ENCODE data around the gene MBD3L4.

- TF ChIP-seq, protein P1, sequence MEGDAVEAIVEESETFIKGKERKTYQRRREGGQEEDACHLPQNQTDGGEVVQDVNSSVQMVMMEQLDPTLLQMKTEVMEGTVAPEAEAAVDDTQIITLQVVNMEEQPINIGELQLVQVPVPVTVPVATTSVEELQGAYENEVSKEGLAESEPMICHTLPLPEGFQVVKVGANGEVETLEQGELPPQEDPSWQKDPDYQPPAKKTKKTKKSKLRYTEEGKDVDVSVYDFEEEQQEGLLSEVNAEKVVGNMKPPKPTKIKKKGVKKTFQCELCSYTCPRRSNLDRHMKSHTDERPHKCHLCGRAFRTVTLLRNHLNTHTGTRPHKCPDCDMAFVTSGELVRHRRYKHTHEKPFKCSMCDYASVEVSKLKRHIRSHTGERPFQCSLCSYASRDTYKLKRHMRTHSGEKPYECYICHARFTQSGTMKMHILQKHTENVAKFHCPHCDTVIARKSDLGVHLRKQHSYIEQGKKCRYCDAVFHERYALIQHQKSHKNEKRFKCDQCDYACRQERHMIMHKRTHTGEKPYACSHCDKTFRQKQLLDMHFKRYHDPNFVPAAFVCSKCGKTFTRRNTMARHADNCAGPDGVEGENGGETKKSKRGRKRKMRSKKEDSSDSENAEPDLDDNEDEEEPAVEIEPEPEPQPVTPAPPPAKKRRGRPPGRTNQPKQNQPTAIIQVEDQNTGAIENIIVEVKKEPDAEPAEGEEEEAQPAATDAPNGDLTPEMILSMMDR (conservative IDR thresholded peaks at IDR 0.05; ENCODE audit: low read length), result no peak
- TF ChIP-seq EZH2phosphoT487 (IDR thresholded peaks at IDR 0.05; ENCODE audit: borderline replicate concordance, low read depth, low read length), result no peak
Measured at GRCh38 chr19:7013678-7014077, 26.3 kb downstream of the MBD3L4 start.

Measured in OCI-LY7 (cell line).